NCI-H2107 (cell line): ENCODE data around the gene ALKBH7.
A peak's percentile ranks its signal among the peaks of the same experiment; 100 is the strongest.
"Not testable (repeated sequence)": the region's sequence is repeated elsewhere in the genome, so short reads cannot be mapped to it uniquely, and the experiment has no call there.

Source experiments
- DNase-seq: peaks from one replicate; lab custom pipeline; 2025; lab: John Stamatoyannopoulos, UW

ALKBH7 gene

DNA sequence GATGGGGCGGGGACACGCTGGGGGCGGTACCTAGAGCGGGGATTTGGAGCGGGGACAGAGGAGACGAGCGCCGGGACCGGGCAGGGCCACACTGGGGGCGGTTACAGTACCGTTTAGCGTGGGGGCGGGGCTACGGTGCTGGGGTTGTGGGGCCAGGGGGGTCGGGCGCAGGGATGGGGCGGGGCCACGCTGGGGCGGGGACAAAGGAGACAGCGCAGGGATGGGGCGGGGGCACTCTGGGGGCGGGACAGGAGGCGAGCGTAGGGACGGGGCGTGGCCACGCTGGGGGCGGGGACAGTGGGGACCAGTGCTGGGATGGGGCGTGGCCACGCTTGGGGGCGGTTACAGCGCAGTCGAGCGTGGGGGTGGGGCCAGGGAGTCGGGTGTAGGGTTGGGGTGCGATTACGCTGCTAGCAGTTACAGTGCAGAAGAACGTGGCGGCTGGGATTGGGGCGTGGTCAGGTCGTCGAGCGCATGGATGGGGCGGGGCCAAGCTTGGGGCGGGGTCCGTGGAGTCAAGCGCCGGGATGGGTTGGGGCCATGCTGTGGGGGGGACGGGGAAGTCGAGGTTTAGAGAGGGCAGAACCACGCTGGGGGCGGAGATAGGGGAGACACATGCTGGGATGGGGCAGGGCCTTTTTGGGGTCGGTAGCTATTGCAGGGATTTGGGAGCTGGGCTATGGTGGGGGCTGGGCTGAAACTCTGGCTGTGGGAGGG is 660 bp downstream of the ALKBH7 start:
- DNase-seq = peak; percentile 91

DNA sequence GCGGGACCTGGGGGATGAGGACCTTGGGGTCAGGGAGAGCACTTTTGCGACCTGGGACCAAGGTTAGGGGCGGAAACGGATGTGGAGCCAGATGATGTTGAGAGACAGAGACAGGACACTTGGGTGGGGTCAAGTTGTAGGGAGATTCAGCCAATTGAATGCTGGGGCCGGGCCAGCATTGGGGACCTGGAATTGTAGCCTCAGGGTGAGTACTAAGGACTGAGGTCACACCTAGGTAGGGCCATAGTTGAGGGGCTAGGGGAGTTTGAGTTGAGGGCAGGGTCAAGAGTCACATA is 1.2 kb downstream of the ALKBH7 start:
- no peak for DNase-seq

DNA sequence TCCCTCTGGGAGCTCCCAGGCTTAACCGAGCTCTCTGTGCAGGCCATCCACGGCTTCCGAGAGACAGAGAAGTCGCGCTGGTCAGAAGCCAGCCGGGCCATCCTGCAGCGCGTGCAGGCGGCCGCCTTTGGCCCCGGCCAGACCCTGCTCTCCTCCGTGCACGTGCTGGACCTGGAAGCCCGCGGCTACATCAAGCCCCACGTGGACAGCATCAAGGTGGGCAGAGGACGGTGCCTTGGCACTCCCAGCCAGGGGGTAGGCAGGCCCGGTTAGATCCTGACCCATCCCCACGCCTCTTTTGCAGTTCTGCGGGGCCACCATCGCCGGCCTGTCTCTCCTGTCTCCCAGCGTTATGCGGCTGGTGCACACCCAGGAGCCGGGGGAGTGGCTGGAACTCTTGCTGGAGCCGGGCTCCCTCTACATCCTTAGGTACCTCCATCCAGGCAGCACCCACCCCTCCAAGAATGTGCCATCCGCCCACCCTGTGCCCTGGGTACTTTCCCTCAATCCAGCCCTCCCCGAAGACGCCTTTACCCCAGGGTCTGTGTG is 1.6 kb downstream of the ALKBH7 start:
- no peak for DNase-seq

DNA sequence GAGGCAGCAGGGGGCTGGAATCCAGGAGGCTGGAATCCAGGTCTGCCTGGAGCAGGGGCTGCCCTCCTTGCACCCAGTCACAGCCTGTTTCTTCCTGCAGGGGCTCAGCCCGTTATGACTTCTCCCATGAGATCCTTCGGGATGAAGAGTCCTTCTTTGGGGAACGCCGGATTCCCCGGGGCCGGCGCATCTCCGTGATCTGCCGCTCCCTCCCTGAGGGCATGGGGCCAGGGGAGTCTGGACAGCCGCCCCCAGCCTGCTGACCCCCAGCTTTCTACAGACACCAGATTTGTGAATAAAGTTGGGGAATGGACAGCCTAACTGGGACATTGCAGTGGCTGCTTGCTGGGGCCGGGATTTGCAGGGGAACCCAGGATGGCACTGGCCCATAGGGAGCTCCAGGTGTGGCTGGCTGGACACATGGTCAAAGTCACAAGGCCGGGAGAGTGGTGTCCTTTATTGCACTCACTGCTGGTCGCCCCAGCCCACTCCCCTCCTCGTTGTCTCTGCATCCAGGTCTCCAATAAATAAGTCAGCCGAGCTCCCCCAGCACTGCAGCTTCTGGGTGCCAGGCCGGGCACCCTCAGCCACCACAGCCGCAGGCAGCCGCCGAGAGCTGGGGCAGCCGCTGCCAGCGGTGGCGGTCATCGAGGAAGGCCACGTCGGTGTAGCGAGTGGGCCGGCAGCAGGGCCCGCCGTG is 2.3 kb downstream of the ALKBH7 start:
- no peak for DNase-seq

DNA sequence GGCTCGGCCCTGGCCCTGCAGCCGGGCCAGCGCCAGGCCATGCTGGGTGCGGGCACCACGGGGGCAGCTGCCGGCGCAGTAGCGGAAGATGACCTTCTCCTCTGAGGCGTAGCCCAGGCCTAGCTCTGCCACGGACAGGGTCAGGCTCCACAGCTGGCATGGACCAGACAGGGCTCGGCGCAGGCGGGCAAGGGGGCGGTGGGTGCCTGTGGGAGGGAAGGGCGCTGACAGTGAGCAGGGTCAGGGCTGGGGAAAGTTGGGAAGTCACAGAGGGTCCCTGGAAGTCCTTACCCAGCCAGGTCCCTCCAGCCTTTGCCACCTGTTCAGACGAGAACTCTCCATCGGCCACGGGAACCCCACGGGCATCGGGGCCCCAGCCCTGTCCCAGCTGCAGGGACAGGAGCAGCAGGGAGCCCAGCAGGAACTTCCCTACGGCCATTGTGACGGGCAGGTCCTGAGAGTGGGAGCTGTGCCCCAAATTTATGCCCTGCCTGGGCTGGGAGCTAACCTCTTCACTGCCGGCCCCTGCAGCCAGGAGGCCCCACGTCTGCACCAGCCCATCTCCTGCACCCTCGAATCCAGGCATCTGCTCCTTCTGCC is 2.9 kb downstream of the ALKBH7 start, which contains the start of gene PSPN:
TSS of gene PSPN (minus strand) at position 523 of the 600 bp plus-strand sequence. CDS start at position 439, 84 bp downstream.
- no peak for DNase-seq

DNA sequence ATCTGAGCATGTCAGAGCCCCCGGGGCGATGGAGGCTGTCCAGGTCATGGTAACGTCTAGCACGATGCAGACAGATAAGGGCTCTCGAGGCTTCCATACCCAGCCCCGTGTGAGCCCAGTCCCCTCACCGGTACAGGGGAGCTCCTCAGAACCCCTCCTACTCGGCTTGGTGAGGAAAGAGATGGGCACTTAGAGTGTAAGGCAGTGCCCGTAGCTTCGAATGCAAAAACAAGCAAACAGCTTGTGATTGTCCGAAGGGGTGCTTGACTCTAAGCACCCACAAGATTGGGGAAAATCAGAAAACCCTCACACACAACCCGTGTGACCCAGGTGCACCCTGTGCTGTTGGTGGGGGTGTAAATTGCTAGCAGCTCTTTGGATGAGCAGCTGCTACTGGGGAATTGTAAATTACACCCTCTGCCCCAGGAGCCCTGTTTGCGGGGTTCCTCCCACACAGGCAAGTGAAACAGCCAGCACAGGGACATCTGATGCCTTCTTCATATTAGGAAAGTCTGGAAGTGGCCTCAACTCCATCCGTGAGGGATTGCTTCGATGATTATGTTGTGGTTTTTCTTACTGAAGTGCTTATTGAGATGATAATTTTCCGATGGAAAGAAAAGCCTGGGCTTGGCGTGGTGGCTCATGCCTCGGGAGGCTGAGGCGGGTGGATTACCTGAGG is 4.1 kb downstream of the ALKBH7 start:
- peak; percentile 58 for DNase-seq

DNA sequence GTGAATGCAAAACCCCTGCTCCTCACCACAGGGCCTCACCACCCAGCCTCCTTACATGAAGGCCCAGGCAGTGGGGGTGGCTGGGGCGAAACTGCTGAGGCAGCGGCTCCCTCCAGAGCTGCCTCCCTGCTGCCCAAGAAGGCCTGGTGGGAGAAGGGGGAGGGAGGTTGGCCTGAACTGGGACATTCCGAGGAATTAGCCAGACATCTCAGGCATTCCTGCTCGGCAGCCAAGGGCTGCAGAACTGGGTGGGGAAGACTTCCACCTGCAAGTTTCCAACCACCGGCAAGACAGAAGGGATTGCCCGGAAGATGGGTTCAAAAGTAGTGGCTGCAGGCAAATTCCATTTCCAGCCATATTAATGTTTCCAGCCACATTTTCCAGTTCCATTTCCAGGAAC is 5.4 kb downstream of the ALKBH7 start:
- no peak for DNase-seq

DNA sequence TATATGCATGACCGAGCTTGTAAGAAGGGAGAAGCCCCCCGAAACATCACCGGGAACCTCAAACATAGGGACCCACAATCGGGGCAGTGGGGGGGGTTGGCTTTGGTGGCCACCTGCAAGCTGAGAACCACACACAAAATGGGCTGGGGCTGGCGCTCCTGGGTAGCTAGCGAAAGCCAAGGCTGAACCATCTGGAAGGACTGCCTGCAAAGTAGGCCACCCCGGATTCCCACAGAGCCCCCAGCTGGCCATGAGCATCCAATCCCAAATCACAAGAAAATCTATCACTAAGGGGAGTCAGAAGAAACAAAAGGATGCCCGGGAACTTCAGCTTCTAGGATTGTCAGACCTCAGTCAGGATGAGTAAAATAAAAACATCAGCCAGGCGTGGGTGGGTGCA is 5.9 kb downstream of the ALKBH7 start:
- no peak for DNase-seq

DNA sequence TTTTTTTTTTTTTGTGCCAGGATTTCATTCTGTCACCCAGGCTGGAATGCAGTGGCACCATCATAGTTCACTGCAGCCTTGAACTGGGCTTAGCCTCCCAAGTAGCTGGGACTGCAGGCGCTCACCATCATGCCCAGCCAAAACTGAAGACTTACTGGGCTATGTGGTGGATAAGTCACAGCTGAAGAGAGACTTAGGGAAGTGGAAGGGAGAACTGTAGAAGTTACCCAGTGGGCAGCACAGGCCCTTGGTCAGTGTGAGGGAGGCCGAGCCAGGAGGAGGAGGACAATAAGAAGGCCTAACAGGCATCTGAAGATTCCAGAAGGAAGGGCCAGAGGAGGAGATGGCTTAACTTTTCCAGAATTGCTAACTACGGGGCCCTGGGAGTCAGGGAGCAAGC is 7.2 kb downstream of the ALKBH7 start:
- no peak for DNase-seq

DNA sequence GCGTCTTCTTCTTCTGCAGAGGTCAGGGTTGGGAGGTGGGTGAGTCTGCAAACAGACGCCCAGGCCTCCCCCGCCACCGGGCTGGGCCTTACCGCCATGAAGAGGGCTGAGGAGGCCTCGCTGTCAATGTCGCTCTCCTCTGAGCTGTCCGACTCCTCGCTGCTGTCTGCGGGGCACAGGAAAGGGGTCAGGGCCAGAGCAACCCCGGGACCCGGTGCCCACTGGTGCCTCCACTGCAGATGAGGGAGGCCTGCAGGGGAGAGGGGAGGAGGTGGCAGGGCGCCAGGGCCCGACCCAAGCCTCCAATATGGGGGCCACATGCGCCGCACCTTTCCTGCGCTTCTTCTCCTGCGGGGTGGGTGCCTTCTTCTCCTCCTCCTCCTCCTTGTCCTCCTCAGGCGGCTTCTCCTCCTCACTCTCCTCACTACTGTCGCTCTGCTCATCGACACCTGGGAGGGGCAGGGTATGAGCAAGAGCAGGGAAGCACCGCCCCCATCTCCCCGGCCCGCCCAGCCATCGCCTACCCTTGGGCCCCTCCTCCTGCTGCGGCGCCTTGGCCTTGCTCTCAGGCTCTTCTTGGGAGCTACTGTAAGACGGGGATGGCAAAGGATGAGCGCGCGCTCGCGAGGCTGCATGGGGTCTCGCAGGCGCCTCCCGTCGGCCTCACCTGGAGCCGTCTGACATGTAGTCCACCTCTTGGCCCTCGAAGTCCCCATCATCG is 8.6 kb downstream of the ALKBH7 start:
- no peak for DNase-seq

DNA sequence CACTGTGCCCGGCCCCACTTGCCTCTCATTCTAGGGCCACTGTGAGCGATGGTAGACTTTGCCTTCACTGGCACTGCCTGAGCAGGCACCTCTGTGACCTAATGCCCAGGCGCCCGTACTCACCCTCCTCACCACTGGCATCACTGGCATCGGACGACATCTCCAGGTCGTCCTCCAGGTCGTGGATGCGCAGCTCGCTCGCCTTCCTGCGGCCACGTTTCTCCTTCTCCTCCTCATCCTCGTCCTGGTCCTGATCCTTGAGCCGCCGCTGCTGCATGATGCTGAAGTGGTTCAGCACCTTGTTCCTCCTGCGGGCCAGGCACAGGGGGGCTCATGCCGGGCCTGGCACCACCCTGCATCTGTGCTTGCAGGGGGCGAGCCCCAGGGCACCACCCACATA is 10.6 kb downstream of the ALKBH7 start:
- no peak for DNase-seq

DNA sequence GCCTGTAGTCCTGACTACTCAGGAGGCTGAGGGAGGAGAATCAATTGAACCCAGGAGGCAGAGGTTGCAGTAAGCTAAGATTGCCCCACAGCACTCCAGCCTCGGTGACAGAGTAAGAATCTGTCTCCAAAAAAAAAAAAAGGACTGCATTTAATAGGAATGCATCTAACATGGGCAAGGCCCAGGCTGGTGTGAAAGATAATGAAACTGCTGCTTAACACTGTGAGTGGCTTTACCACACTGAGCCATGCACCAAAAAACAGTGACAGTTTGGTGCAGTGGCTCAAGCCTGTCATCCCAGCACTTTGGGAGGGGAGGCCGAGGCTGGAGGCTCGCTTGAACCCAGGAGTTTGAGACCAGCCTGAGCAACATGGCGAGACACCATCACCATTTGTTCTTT is 11.8 kb downstream of the ALKBH7 start:
- no peak for DNase-seq

DNA sequence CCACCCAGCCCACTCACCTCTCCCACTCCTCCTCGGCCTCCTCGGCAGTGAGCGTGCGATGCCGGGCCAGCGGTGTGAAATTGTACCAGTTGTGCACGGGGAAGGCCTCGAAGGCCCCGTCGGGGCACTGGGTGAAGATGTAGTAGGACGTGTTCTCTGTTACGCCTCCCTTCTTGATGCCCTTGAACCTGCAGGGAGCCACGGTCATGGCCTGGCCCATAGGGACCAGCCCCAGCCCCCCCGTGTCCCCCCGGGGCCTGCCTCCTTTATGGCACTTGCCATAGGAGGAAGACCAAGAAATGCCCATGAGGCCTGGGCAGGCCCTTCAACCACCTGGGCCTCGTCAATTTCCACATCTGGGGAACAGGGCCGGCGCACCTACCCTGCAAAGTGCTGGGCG is 14.8 kb downstream of the ALKBH7 start:
- DNase-seq = no peak

DNA sequence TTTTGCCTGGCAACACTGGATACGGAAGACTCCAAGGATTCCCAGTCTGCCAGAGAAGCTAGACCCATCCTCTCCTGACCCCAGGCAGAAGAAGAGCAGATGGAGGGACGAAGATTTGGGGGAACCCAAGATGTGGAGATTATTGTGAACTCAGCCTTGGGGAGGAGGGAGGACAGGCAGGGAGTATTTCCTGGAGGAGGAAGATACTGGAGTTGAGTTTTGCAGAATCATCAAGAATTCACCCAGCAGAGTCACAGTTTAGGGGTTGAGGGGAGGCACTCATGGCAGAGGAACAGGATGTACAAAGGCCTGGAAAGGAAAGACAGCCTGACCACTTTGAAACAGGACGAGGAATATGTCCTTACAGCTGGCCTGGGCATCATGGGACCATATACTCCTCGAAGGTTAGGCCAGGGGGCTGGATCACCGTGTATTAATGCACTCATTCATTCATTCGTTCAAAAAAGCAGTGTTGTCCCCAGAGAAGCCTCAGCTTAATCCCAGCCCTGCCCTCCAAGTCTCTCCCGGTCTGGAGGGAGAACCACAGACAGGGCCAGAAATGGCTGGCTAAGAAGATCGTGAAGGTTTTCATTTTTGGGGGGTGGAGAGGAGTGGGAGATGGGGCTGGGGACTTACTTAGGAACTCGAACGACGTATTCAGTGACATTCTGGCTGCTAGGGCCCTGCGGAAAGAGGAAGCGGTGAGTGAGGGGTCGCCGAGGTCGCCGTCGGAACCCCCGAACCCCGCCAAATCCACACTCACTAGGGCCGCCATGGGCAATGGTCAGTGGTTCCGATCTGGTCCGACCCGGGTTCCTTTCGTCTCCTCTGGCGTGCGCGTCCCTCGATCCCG is 19.9 kb downstream of the ALKBH7 start:
- DNase-seq = no peak

DNA sequence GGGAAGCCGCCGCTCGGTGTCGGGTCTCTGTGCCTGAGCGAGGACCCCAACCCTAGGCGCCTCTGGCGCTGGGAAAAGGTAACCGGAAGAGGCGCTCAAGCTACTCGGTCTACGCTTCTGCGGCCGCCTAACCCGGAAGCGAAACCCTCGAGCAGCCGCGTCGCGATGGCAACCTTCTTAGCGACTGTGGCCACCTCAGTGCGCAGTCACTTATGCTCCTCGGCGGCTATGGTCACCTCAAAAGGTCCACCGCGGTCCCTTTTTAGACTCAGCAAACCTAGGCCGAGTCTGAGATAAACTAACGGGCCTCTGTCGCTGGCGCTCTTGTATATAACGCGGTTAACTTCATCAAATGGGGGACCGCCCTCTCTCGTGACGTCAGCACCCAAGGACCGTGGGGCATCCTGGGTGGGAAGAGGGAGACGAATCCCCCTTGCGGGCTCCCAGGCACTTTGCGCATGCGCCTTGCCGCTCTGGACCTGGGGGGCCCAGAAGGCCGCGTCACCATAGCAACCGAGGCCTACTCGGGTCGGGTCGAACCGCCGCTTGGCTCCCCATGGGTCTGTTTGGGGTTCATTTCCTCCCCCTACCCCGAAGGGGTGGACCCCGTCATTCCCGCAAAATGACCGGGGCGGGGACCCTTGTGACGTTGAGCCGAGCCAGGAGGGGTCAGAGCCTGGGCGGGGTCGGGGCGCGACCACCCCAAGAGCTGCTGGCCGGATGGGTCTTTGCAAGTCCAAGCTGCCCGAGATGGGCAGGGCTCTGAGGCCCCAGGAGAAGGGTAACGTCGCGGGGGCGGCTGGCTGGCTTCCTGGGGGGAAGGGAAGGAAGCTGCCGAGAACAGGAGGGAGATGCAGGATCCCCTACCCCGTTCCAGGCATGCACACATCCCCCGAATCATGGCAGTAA is 20.7 kb downstream of the ALKBH7 start, which contains the start of gene GTF2F1:
TSS of gene GTF2F1 (minus strand) at position 91 of the 909 bp plus-strand sequence. CDS start 169 bp downstream, outside the sequence.
- peak; percentile 79 for DNase-seq

DNA sequence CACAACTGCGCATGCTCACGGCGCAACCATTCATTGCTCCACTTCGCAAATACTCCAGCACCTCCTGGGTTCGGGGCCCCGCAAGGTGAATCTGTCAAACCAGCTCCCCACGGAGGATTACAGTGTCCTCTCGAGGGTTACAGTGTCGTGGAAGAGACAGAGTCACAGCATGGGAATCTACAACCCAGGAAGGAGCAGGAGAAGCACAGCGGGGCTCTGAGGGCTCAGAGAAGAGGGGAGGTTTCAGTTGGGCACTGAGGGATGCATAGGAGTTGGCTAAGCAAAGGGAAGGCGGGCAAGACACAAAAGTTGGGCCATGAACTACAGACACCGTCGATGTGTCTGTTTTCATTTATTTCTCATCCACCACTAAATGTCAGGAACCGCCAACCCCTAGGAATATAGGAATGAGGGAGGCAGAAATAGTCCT is 21.4 kb downstream of the ALKBH7 start:
- no peak for DNase-seq

DNA sequence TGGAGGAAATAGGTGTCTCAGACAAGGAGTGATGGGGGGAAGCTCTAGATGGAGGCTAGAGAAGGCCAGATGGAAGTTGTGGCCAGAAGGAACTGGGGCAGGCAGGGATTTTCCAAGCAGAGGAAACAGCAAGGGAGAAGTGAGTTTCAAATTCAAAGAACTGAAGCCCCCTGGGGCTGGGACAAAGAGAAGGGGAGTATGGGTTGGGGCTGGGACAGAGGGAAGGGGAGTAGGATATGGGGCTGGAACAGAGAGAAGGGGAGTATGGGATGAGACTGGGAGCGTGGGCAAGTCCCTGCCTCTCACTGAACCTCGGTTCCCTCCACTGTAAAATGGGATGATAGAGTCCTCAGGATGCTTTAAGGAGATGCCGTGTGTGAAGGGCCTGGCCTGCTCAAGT is 22.2 kb downstream of the ALKBH7 start:
- no peak for DNase-seq

DNA sequence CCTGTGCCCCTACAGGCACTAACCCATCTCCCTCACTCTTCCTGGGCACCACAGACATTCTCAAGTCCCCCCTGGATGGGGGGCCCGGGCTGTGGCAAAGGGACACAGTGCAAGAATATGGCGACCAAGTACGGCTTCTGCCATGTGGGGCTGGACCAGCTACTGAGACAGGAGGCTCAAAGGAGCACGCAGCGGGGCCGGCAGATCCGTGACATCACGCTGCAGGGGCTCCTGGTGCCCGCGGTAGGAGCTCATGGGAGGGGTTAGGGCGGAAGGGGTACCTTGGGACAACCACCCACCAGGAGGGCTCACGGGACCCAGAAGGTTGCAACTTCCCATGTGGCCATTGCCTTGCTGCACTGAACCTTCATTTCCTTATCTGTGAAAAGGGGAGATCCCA is 23.7 kb downstream of the ALKBH7 start:
- DNase-seq = no peak

DNA sequence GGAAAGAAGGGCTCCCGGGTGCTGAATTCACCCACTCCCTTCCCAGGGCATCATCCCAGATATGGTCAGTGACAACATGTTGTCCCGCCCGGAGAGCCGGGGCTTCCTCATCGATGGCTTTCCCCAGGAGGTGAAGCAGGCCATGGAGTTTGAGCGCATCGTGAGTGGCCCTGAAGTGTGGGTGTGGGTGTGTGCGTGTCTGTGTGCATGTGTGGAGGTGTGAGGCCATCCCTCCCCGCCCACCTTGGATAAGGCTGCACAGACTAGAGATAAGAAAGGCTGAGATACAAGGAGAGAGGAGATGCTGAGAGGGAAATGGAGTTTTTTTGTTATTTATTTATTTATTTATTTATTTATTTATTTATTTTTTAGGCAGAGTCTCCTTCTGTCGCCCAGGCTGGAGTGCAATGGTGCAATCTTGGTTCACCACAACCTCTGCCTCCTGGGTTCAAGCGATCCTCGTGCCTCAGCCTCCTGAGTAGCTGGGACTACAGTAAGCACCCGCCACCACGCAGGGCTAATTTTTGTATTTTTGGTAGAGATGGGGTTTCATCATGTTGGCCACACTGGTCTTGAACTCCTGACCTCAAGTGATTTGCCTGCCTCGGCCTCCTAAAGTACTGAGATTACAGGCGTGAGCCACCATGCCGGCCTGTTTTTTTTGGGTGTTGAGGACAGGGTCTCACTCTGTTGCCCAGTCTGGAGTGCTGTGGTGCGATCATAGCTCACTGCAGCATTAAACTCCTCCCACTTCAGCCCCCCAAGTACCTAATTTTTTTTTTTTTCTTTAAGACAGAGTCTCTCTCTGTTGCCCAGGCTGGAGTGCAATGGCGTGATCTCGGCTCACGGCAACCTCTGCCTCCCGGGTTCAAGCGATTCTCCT is 27.7 kb downstream of the ALKBH7 start:
- not testable (repeated sequence) for DNase-seq
